ENCODE data around the gene MTHFD1L.
"Not testable (repeated sequence)": the region's sequence is repeated elsewhere in the genome, so short reads cannot be mapped to it uniquely, and the experiment has no call there.

Gene MTHFD1L

GRCh38 chr6:150865406-150866146 is at the start of gene MTHFD1L:
Gene MTHFD1L, plus strand, starts transcription at chr6:150865702. Its CDS starts 121 bp downstream, at chr6:150865823.
- peak; percentile 93 for DNase-seq (ENCODE audit: low spot score)

GRCh38 chr6:150816554-150816953 is 48.9 kb upstream of the MTHFD1L start:
- DNase-seq (ENCODE audit: low spot score): not testable (repeated sequence)

- no peak for DNase-seq (ENCODE audit: low spot score)
These were observed 42.6 kb upstream of the MTHFD1L start for GRCh38 chr6:150822932-150823331.

GRCh38 chr6:150826788-150827187 is 38.7 kb upstream of the MTHFD1L start:
- DNase-seq (ENCODE audit: low spot score): no peak

GRCh38 chr6:150828107-150828506 is 37.4 kb upstream of the MTHFD1L start:
- not testable (repeated sequence) for DNase-seq (ENCODE audit: low spot score)

- DNase-seq (ENCODE audit: low spot score): peak; percentile 22
These were observed 34.9 kb upstream of the MTHFD1L start for GRCh38 chr6:150830439-150831165.

GRCh38 chr6:150831577-150831976 is 33.9 kb upstream of the MTHFD1L start:
- DNase-seq (ENCODE audit: low spot score): no peak

GRCh38 chr6:150835620-150836019 is 29.9 kb upstream of the MTHFD1L start:
- DNase-seq (ENCODE audit: low spot score): no peak

GRCh38 chr6:150840185-150840584 is 25.3 kb upstream of the MTHFD1L start:
- DNase-seq (ENCODE audit: low spot score): no peak

GRCh38 chr6:150841189-150841588 is 24.3 kb upstream of the MTHFD1L start:
- DNase-seq (ENCODE audit: low spot score): no peak

- DNase-seq (ENCODE audit: low spot score): no peak
These were observed 23.8 kb upstream of the MTHFD1L start for GRCh38 chr6:150841697-150842096.

- DNase-seq (ENCODE audit: low spot score): no peak
These were observed 21.1 kb upstream of the MTHFD1L start for GRCh38 chr6:150844371-150844770.

GRCh38 chr6:150846641-150847040 is 18.9 kb upstream of the MTHFD1L start:
- no peak for DNase-seq (ENCODE audit: low spot score)

GRCh38 chr6:150848400-150848799 is 17.1 kb upstream of the MTHFD1L start:
- no peak for DNase-seq (ENCODE audit: low spot score)

- DNase-seq (ENCODE audit: low spot score): not testable (repeated sequence)
These were observed 11.1 kb upstream of the MTHFD1L start for GRCh38 chr6:150854392-150854791.

- DNase-seq (ENCODE audit: low spot score): not testable (repeated sequence)
These were observed 10.3 kb upstream of the MTHFD1L start for GRCh38 chr6:150855171-150855570.

GRCh38 chr6:150857062-150857944 is 8.2 kb upstream of the MTHFD1L start:
- DNase-seq (ENCODE audit: low spot score): peak; percentile 80

GRCh38 chr6:150857945-150858308 is 7.6 kb upstream of the MTHFD1L start:
- DNase-seq (ENCODE audit: low spot score): peak; percentile 34

GRCh38 chr6:150861448-150862168 is 3.9 kb upstream of the MTHFD1L start:
- DNase-seq (ENCODE audit: low spot score): not testable (repeated sequence)

GRCh38 chr6:150863213-150863928 is 2.1 kb upstream of the MTHFD1L start:
- no peak for DNase-seq (ENCODE audit: low spot score)

GRCh38 chr6:150865043-150865405 is 478 bp upstream of the MTHFD1L start:
- DNase-seq (ENCODE audit: low spot score): no peak

Data from AG08396 (cell line).